Ecto neural progenitor cell (in vitro differentiated cells): Measurements from ENCODE around the gene SEL1L.
"Not testable (repeated sequence)": the region's sequence is repeated elsewhere in the genome, so short reads cannot be mapped to it uniquely, and the experiment has no call there.

Experiments used
- DNase-seq: peaks from one replicate; pipeline ENCODE4 v3.0.0-alpha.2; 2018; ENCODE audit warnings: low spot score

SEL1L gene

GRCh38 chr14:81525129-81525528, 8.5 kb downstream of the SEL1L start:
- DNase-seq = no peak

- DNase-seq = no peak
These were observed 10.0 kb downstream of the SEL1L start for GRCh38 chr14:81523616-81524015.

DNA sequence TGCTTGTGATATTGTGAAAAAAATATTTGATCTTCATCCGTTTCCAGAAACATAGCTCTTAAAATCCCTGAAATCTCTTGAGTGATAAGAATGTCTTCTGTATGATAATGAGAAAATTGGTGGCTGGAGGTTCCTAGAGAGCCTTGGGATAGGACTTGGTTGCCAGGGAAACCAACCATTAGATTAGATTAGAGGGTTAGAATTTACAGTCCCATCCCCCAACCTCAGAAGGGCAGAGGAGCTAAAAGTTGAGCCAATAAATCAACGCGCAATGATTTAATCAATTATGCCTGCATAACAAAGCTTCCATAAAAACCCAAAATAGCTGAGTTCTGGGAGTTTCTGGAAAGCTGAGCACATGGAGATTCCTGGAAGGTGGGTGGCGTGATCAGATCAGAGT, 10.6 kb downstream of the SEL1L start:
- no peak for DNase-seq

DNA sequence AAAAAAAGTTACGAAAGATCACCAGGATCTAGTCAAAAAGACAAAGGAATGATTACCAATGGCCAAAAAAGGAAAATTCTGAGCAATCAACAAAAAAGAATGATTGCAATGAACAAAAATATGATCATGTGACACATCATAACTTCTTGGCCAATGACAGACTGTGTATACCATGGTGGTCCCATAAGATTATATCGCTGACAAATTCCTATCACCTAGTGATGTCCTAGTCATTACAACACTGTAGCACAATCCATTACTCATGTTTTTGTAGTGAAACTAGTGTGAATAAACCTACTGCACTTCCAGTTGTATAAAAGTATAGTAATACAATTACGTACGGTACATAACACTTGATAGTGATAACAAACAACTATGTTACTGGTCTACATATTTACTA, 12.3 kb downstream of the SEL1L start:
- DNase-seq = no peak

DNA sequence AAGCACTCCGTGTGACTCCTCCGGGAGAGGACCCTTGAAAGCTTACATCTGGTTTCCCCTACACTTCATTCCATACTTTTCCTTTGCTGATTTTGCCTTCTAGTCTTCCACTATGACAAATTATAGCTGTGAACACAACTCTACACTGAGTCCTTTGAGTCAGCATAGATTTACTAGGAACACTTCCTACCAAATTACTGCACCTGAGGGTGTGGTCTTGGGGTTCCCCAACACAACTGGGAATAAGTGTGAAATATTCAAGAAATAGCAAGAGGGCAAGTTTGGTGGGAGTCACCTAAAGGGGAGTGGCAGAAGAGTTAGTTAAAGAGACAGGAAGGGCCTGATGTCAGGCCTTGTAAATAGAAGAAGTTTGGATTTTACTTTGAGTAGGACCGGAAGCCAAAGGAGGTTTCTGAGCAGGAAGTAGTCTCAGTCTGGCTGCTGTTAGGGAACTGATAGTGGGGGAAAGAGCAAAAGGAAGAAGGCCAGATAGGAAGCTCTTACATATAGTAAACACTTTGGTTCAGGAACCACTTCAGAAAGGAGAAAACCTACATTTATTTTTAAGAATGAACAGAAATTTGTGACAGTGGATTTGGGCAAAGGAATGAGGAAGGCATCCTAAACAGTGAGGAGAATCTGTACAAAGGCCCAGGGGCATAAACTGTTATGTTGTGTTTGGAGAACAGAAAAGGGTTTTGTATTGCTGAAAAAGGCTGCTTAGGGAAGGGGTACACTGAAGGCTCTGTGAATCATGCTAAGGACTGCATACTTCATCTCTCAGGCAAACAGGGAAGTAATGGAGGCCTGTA, 14.2 kb downstream of the SEL1L start:
- DNase-seq = no peak

GRCh38 chr14:81517798-81518398, 15.8 kb downstream of the SEL1L start:
- no peak for DNase-seq

DNA sequence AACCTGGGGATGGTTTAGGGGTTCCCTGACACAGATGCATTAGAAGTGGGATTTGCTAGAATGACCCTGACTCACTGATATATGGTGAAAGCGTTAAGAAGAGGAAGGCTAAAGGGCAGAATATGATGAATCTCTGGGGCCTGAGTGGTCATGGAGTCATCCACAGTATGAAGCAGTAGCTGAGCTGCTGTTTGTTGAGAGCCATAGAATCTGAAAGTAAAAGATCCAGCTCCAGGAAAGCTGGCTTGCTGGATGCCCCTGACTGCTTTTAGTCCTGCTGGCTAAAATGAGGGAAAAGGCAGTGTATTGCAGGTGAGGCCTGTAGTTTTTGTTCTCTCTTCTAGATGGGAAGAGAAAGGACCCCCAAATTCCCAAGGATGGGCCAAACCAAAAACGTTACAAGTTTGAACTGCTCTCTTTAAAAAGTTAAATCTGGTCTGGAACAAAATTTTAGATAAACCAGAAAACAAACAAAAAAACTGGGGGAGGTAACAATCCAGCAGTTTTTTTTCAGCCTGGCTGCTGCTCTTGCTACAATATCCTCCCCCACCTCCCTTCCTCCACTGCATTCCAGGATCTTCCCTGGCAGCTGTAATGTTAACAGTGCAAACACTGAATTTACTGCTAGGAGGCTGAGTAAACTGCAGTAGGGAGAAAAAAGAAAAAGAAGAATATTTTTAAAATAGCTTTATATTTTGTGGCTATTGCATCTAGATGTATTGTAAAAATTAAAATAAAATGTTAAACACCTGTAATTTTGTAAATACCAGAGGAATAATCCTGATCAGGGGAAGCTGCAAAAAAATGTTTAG, 16.5 kb downstream of the SEL1L start:
- DNase-seq = no peak

DNA sequence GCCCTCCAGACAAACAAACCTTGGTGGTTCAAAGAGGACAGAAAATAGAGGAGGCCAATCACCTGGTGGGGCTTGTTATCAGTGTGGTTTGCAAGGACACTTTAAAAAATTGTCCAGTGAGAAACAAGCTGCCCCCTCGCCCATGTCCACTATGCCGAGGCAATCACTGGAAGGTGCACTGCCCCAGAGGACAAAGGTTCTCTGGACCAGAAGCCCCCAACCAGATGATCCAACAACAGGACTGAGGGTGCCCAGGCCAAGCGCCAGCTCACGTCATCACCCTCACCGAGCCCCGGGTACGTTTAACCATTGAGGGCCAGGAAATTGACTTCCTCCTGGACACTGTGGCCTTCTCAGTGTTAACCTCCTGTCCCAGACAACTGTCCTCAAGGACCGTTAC, 17.7 kb downstream of the SEL1L start:
- DNase-seq = not testable (repeated sequence)

DNA sequence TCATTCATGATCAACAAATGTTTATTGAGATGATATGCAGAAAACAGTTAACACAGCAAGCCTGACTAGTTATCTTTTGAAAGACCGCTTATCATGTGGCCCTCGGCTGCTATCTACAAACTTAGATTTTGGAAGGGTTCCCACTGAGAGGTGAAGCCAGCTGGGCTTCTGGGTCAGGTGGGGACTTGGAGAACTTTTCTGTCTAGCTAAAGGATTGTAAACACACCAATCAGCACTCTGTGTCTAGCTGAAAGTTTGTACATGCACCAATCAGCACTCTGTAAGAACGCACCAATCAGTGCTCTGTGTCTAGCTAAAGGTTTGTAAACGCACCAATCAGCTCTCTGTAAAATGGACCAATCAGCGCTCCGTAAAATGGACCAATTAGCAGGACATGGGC, 20.8 kb downstream of the SEL1L start:
- not testable (repeated sequence) for DNase-seq

- no peak for DNase-seq
These were observed 22.3 kb downstream of the SEL1L start for GRCh38 chr14:81511111-81511904.

- no peak for DNase-seq
These were observed 23.7 kb downstream of the SEL1L start for GRCh38 chr14:81509838-81510452.

- DNase-seq = no peak
These were observed 24.3 kb downstream of the SEL1L start for GRCh38 chr14:81509321-81509720.

DNA sequence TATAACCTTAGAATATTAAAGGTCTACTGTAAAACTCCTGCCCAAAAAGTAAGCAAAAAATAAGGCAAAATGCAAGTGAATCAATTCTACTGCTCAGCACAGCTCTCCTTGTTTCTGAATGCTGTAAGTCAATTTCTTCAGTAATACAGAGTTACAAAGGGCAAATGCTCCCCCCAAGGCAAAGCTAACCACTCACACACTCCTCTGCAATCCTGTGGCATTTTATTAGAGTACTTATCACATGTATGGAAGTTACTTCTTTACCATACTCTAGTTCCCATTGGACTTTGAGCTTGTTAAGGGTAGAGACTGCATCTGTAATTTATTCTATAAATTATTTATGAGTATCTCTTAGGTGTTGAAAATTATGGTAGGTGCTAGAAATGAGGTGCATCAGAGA, 27.2 kb downstream of the SEL1L start:
- DNase-seq = no peak

GRCh38 chr14:81504864-81505263, 28.8 kb downstream of the SEL1L start:
- no peak for DNase-seq

- DNase-seq = no peak
These were observed 47.9 kb downstream of the SEL1L start for GRCh38 chr14:81485781-81486180.

- no peak for DNase-seq
These were observed 48.3 kb downstream of the SEL1L start for GRCh38 chr14:81485372-81485771.

DNA sequence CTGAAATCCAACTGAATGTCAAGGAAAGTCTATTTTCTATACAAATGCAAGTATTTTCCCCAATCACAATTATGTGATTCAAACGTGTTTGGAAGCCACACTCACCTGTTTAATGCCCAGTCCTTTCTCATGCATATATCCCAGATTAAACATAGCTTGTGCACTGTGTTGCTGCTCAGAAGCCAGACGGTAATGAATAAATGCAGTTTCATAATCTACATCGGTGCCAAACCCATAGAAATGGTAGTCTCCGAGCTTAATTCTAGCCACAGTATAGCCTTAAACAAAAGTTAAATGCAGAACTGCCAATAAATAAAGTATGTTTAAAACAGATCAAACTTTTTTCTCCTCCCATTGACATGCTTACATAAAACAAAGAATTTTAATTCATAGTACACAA, 49.5 kb downstream of the SEL1L start:
- no peak for DNase-seq

GRCh38 chr14:81480741-81481140, 52.9 kb downstream of the SEL1L start:
- DNase-seq = no peak

- DNase-seq = no peak
These were observed 55.2 kb downstream of the SEL1L start for GRCh38 chr14:81478446-81478845.

DNA sequence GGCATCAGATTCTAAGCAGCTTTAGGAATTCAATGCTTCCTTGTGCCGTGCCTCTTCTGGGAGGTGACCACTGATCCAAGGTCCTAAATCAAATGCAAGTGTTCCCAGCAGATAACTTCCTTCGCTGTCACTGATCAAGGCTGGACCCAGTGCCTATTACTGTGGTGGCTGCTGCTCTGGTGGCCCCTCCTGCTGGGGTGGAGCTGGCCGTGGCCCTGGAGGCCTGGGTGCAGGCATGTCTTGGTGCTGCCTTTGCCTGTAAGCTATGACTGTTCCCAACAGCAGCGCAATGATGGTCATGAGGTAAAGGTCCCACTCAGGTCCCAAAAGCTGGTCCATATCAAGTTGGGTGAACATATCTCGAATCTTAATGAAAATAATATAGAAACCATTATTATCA, 56.8 kb downstream of the SEL1L start:
- no peak for DNase-seq

DNA sequence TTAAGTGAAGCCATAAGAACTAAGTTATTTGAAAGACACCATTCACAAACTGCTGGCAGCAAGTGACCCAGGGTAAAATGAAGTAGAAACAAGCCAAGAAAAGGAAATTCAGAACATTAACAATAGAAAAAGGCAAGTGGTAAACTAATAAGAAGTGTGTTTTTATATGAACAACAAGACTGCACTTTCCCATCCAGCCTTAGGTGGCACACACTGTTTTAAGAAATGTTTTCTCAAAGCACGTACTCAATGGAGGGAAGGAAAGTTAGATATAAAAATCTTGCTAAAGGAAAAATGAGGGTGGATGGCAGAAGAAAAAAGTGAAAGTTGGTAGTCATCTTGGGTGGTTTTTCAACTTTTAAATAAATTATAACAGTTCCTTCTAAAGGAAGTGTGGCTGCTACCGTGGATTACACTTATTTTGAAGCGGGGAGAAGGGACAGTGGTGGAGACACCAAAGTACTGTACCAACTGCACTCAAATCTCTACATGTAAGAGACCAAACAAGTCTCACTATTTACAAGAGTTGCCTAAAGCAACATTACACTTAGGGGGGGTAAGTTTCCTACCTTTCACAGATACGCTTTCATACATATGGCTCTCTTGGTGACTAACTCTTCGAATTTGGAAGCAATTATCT, 58.8 kb downstream of the SEL1L start:
- no peak for DNase-seq
